H9 (cell line): ENCODE data around the gene C12orf75. TPM values are rescaled to one million over a fixed set of nuclear protein-coding genes. Genes with fewer than 3 reads are reported as not detected.

Source experiments
- DNase-seq: peaks from one replicate; pipeline ENCODE4 v3.0.0-alpha.2; 2017
- H2AFZ ChIP-seq: one replicate; pipeline ENCODE4 v1.6.1; 2013; ENCODE audit warnings: mild to moderate bottlenecking, low read length, control low read depth, moderate library complexity
- H2AK5ac ChIP-seq: 2 replicates; pipeline ENCODE4 v1.6.1; 2013; ENCODE audit warnings: low read length, control low read depth, mixed read lengths; ENCODE audit not compliant: insufficient read length
- H2BK120ac ChIP-seq: one replicate; pipeline ENCODE4 v1.6.1; 2013; ENCODE audit warnings: low read depth, mild to moderate bottlenecking, low read length, control low read depth, inconsistent platforms; ENCODE audit not compliant: poor library complexity, severe bottlenecking
- H2BK12ac ChIP-seq: 2 replicates; pipeline ENCODE4 v1.6.1; 2013; ENCODE audit warnings: low read length, control low read depth, mixed read lengths, low read depth; ENCODE audit not compliant: insufficient read length
- H2BK15ac ChIP-seq: 2 replicates; pipeline ENCODE4 v1.6.1; 2013; ENCODE audit warnings: low read depth, low read length, control low read depth
- H2BK20ac ChIP-seq: one replicate; pipeline ENCODE4 v1.6.1; 2013; ENCODE audit warnings: low read depth, mild to moderate bottlenecking, low read length, control low read depth, inconsistent platforms; ENCODE audit not compliant: poor library complexity, severe bottlenecking
- H2BK5ac ChIP-seq: 2 replicates; pipeline ENCODE4 v1.6.1; 2013; ENCODE audit warnings: low read length, control low read depth, mixed read lengths; ENCODE audit not compliant: insufficient read length
- H3K14ac ChIP-seq: 2 replicates; pipeline ENCODE4 v1.6.1; 2013; ENCODE audit warnings: low read length, control low read depth; ENCODE audit not compliant: insufficient read depth
- H3K18ac ChIP-seq: 2 replicates; pipeline ENCODE4 v1.6.1; 2013; ENCODE audit warnings: low read depth, mild to moderate bottlenecking, mixed read lengths, low read length, control low read depth; ENCODE audit not compliant: insufficient read length
- H3K23ac ChIP-seq: 2 replicates; pipeline ENCODE4 v1.6.1; 2013; ENCODE audit warnings: low read length, control low read depth, mixed read lengths, low read depth; ENCODE audit not compliant: insufficient read length
- H3K23me2 ChIP-seq: 2 replicates; pipeline ENCODE4 v1.6.1; 2013; ENCODE audit warnings: low read depth, mild to moderate bottlenecking, mixed read lengths, low read length, control low read depth; ENCODE audit not compliant: insufficient read length, poor library complexity, severe bottlenecking
- H3K27ac ChIP-seq: 2 replicates; pipeline ENCODE4 v1.5.1; 2013; ENCODE audit warnings: low read length, control low read depth, mixed read lengths, low read depth; ENCODE audit not compliant: insufficient read length
- H3K27me3 ChIP-seq: 2 replicates; pipeline ENCODE4 v1.6.1; 2013; ENCODE audit warnings: low read length, control low read depth, inconsistent platforms; ENCODE audit not compliant: insufficient read depth
- H3K4ac ChIP-seq: 2 replicates; pipeline ENCODE4 v1.6.1; 2013; ENCODE audit warnings: low read depth, mild to moderate bottlenecking, control low read depth, inconsistent platforms, low read length, moderate library complexity
- H3K4me1 ChIP-seq: 2 replicates; pipeline ENCODE4 v1.6.1; 2013; ENCODE audit warnings: low read length, control low read depth, inconsistent platforms; ENCODE audit not compliant: insufficient read depth
- H3K4me2 ChIP-seq: 2 replicates; pipeline ENCODE4 v1.6.1; 2013; ENCODE audit warnings: low read length, control low read depth, mixed read lengths; ENCODE audit not compliant: insufficient read length, insufficient read depth
- H3K56ac ChIP-seq: 2 replicates; pipeline ENCODE4 v1.6.1; 2013; ENCODE audit warnings: low read depth, mild to moderate bottlenecking, mixed read lengths, low read length, control low read depth; ENCODE audit not compliant: insufficient read length
- H3K79me1 ChIP-seq: 2 replicates; pipeline ENCODE4 v1.6.1; 2013; ENCODE audit warnings: low read depth, mild to moderate bottlenecking, moderate library complexity, low read length, control low read depth, inconsistent platforms; ENCODE audit not compliant: insufficient read depth, poor library complexity, severe bottlenecking
- H3K79me2 ChIP-seq: 2 replicates; pipeline ENCODE4 v1.6.1; 2013; ENCODE audit warnings: low read length, control low read depth, inconsistent platforms; ENCODE audit not compliant: insufficient read depth
- H3K9ac ChIP-seq: 2 replicates; pipeline ENCODE4 v1.6.1; 2013; ENCODE audit warnings: low read length, control low read depth, mixed read lengths; ENCODE audit not compliant: insufficient read length; ENCODE audit errors: extremely low read depth
- H3K9me3 ChIP-seq: one replicate; pipeline ENCODE4 v1.6.1; 2013; ENCODE audit warnings: low read depth, low read length, inconsistent platforms; ENCODE audit not compliant: control insufficient read depth
- H3T11ph ChIP-seq: one replicate; pipeline ENCODE4 v1.6.1; 2013; ENCODE audit warnings: mild to moderate bottlenecking, low read length, control low read depth, inconsistent platforms
- H4K20me1 ChIP-seq: one replicate; pipeline ENCODE4 v1.6.1; 2013; ENCODE audit not compliant: control insufficient read depth, insufficient read length, insufficient read depth
- H4K5ac ChIP-seq: 2 replicates; pipeline ENCODE4 v1.6.1; 2013; ENCODE audit warnings: low read depth, mild to moderate bottlenecking, mixed read lengths, low read length, control low read depth; ENCODE audit not compliant: insufficient read length
- H4K8ac ChIP-seq: replicated peaks from 2 replicates; pipeline ENCODE4 v1.6.1; 2013; ENCODE audit warnings: low read length, control low read depth, mixed read lengths, low read depth; ENCODE audit not compliant: insufficient read length
- H4K91ac ChIP-seq: 2 replicates; pipeline ENCODE4 v1.6.1; 2013; ENCODE audit warnings: low read depth, mild to moderate bottlenecking, moderate library complexity, mixed read lengths, low read length, control low read depth; ENCODE audit not compliant: insufficient read length
- H3K27ac Mint-ChIP-seq, 3 experiments: 2 replicates in 2 of 3; 3 replicates in 1 of 3; pipeline ENCODE4 v1.8.0; 2020 to 2021; ENCODE audit warnings: mixed read lengths in 3 of 3, mild to moderate bottlenecking in 1 of 3, moderate library complexity in 1 of 3
- H3K27me3 Mint-ChIP-seq: 2 replicates; pipeline ENCODE4 v1.8.0; 2021; ENCODE audit warnings: low read depth, mild to moderate bottlenecking, moderate library complexity, mixed read lengths
- H3K36me3 Mint-ChIP-seq, 3 experiments: 2 replicates in 2 of 3; 3 replicates in 1 of 3; pipeline ENCODE4 v1.8.0; 2020 to 2021; ENCODE audit warnings: low read depth in 3 of 3, mixed read lengths in 3 of 3; ENCODE audit not compliant: insufficient read depth in 1 of 3
- H3K4me1 Mint-ChIP-seq, 2 experiments: 2 replicates each; pipeline ENCODE4 v1.8.0; 2020; ENCODE audit warnings: mixed read lengths in 2 of 2
- H3K4me3 Mint-ChIP-seq, 2 experiments: 2 replicates in 1 of 2; 3 replicates in 1 of 2; pipeline ENCODE4 v1.8.0; 2020 to 2021; ENCODE audit warnings: mild to moderate bottlenecking in 2 of 2, mixed read lengths in 2 of 2, moderate library complexity in 1 of 2
- H3K9me3 Mint-ChIP-seq, 2 experiments: 2 replicates in 1 of 2; 3 replicates in 1 of 2; pipeline ENCODE4 v1.8.0; 2020; ENCODE audit warnings: mild to moderate bottlenecking in 2 of 2, mixed read lengths in 2 of 2, moderate library complexity in 1 of 2
- WGBS: extraction: QIAGEN DNeasy Blood & Tissue Kit; methylation state at CpG from one replicate; pipeline ENCODE4 v1.1.7; 2013; ENCODE audit warnings: missing lambda C conversion rate, low lambda C conversion rate, mixed read lengths; ENCODE audit not compliant: insufficient read length; ENCODE audit errors: extremely low coverage; 5-methylcytosine and 5-hydroxymethylcytosine counted together
- total RNA-seq: library from RNA; stranded (reverse); gene quantifications from 2 replicates; pipeline ENCODE4 v1.2.1, GENCODE V29; 2021
- TF ChIP-seq, protein P1 (sequence below): fragments of 200-600 bp; sonication (generic); conservative IDR thresholded peaks from 3 replicates; pipeline ENCODE4 v1.8.0; 2021; ENCODE audit warnings: antibody characterized with exemption, mild to moderate bottlenecking

Gene C12orf75
- total RNA-seq, 1 experiment from 2014 or later = 37.9 TPM

DNA sequence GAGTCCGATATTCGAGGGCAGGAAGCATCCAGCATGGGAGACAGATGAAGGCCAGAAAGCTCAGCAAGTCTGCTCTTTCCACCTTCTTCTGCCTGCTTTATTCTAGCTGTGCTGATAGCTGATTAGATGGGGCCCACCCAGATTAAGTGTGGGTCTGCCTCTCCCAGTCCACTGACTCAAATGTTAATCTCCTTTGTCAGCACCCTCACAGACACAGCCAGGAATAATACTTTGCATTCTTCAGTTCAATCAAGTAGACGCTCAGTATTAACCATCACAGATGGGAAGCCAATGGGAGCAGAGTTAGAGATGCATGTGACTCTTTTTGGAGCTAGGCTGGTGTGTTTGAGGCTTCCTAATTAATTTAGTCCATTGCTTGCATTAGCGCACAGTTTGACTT lies 17.0 kb downstream of the C12orf75 start:
- H3K9me3 ChIP-seq = no peaks in the 10 kb centered on the region

More for the DNA sequence above, 17.0 kb downstream of the C12orf75 start:
- no peaks in the 10 kb centered on the region; the same call in 1 of the 2 replicates for H3K27me3 Mint-ChIP-seq
- no peak overlapping the region for H3K9ac ChIP-seq
- no peak overlapping the region for H2AK5ac ChIP-seq
- no peak overlapping the region for H3T11ph ChIP-seq
- no peak overlapping the region for H3K27ac ChIP-seq
- no peak for DNase-seq
- no peak overlapping the region for H2BK20ac ChIP-seq
- no peak overlapping the region for H3K18ac ChIP-seq
- no peak overlapping the region for H2BK12ac ChIP-seq
- no peak overlapping the region for H3K56ac ChIP-seq
- H3K27ac Mint-ChIP-seq = no peak overlapping the region
- H3K23ac ChIP-seq = no peak overlapping the region
- H3K14ac ChIP-seq = no peak overlapping the region
- no peaks in the 10 kb centered on the region for H3K23me2 ChIP-seq
- H3K27me3 ChIP-seq = no peaks in the 10 kb centered on the region
- no peaks in the 10 kb centered on the region; a peak in 1 of 5 replicates for H3K9me3 Mint-ChIP-seq
- peaks cover 33 to 37% of the 10 kb centered on the region in 2 experiments for H3K4me1 Mint-ChIP-seq
- no peak overlapping the region for H3K4me2 ChIP-seq
- H3K4me3 Mint-ChIP-seq = no peak overlapping the region
- no peaks in the 10 kb centered on the region; a peak in 2 of 7 replicates for H3K36me3 Mint-ChIP-seq
- no peak overlapping the region for H2BK5ac ChIP-seq
- H3K4me1 ChIP-seq = peaks cover 5% of the 10 kb centered on the region; the same call in 1 of the 2 replicates
- H4K8ac ChIP-seq = no peak overlapping the region
- TF ChIP-seq, protein P1, sequence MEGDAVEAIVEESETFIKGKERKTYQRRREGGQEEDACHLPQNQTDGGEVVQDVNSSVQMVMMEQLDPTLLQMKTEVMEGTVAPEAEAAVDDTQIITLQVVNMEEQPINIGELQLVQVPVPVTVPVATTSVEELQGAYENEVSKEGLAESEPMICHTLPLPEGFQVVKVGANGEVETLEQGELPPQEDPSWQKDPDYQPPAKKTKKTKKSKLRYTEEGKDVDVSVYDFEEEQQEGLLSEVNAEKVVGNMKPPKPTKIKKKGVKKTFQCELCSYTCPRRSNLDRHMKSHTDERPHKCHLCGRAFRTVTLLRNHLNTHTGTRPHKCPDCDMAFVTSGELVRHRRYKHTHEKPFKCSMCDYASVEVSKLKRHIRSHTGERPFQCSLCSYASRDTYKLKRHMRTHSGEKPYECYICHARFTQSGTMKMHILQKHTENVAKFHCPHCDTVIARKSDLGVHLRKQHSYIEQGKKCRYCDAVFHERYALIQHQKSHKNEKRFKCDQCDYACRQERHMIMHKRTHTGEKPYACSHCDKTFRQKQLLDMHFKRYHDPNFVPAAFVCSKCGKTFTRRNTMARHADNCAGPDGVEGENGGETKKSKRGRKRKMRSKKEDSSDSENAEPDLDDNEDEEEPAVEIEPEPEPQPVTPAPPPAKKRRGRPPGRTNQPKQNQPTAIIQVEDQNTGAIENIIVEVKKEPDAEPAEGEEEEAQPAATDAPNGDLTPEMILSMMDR = no peak
- no peaks in the 10 kb centered on the region for H4K20me1 ChIP-seq
- no peak overlapping the region for H3K4ac ChIP-seq
- no peak overlapping the region for H2BK120ac ChIP-seq
- H4K91ac ChIP-seq = no peak overlapping the region
- no peaks in the 10 kb centered on the region for H3K79me2 ChIP-seq
- H2BK15ac ChIP-seq = no peak overlapping the region
- no CpG with 5 or more reads among the region's 4 CpGs for WGBS
- no peak overlapping the region for H2AFZ ChIP-seq
- H3K79me1 ChIP-seq = no peaks in the 10 kb centered on the region
- no peak overlapping the region for H4K5ac ChIP-seq
